GM23338 (cell line): ENCODE data around the gene ADAMTS19. TPM values are rescaled to one million over a fixed set of nuclear protein-coding genes. Genes with fewer than 3 reads are reported as not detected.

Experiments used
- ATAC-seq: fragments of 200-7000 bp; cut with Tn5 transposase; 3 replicates; pipeline ENCODE4 v1.9.1; 2020
- DNase-seq: peaks from one replicate; pipeline ENCODE4 v3.0.0-alpha.2; 2015; ENCODE audit warnings: low spot score
- H2AFZ ChIP-seq: fragments of 200-600 bp; sonication (generic); 2 replicates; pipeline ENCODE4 v1.8.0; 2016; ENCODE audit warnings: antibody characterized with exemption, mild to moderate bottlenecking, moderate library complexity
- H3F3A ChIP-seq: fragments of 200-600 bp; sonication (generic); replicated peaks from 2 replicates; pipeline ENCODE4 v1.8.0; 2017; ENCODE audit warnings: antibody characterized with exemption, mixed run types, low read depth
- H3K27ac ChIP-seq: fragments of 200-600 bp; sonication (generic); 2 replicates; pipeline ENCODE4 v1.6.1; 2016; ENCODE audit warnings: low read depth
- H3K27me3 ChIP-seq: fragments of 200-600 bp; sonication (generic); 2 replicates; pipeline ENCODE4 v1.8.0; 2016; ENCODE audit warnings: mild to moderate bottlenecking, mixed run types, moderate library complexity; ENCODE audit not compliant: insufficient read depth
- H3K36me3 ChIP-seq: fragments of 200-600 bp; sonication (generic); 2 replicates; pipeline ENCODE4 v1.8.0; 2016; ENCODE audit warnings: mild to moderate bottlenecking; ENCODE audit not compliant: insufficient read depth
- H3K4me1 ChIP-seq: fragments of 200-600 bp; sonication (generic); 2 replicates; pipeline ENCODE4 v1.8.0; 2016; ENCODE audit warnings: mild to moderate bottlenecking, moderate library complexity; ENCODE audit not compliant: insufficient read depth
- H3K4me2 ChIP-seq: fragments of 200-600 bp; sonication (generic); 2 replicates; pipeline ENCODE4 v1.7.1; 2017; ENCODE audit warnings: mixed run types
- H3K4me3 ChIP-seq: fragments of 200-600 bp; sonication (generic); 2 replicates; pipeline ENCODE4 v1.6.1; 2016; ENCODE audit warnings: mixed run types
- H3K79me2 ChIP-seq: fragments of 200-600 bp; sonication (generic); replicated peaks from 2 replicates; pipeline ENCODE4 v1.8.0; 2017; ENCODE audit warnings: mild to moderate bottlenecking; ENCODE audit not compliant: insufficient read depth
- H3K9me2 ChIP-seq: fragments of 200-600 bp; sonication (generic); 2 replicates; pipeline ENCODE4 v1.8.0; 2017; ENCODE audit not compliant: insufficient read depth
- H4K20me1 ChIP-seq: fragments of 200-600 bp; sonication (generic); replicated peaks from 2 replicates; pipeline ENCODE4 v1.8.0; 2017; ENCODE audit warnings: mild to moderate bottlenecking; ENCODE audit not compliant: insufficient read depth
- H3K27ac Mint-ChIP-seq: 2 replicates; pipeline ENCODE4 v1.8.0; 2020; ENCODE audit warnings: inconsistent platforms, mild to moderate bottlenecking, moderate library complexity, mixed read lengths
- H3K27me3 Mint-ChIP-seq: 3 replicates; pipeline ENCODE4 v1.8.0; 2022; ENCODE audit warnings: low read depth, mild to moderate bottlenecking, moderate library complexity, mixed read lengths, inconsistent platforms; ENCODE audit not compliant: insufficient read depth, poor library complexity
- H3K36me3 Mint-ChIP-seq: 3 replicates; pipeline ENCODE4 v1.8.0; 2021; ENCODE audit warnings: low read depth, mild to moderate bottlenecking, inconsistent platforms, moderate library complexity, mixed read lengths
- H3K4me1 Mint-ChIP-seq: 3 replicates; pipeline ENCODE4 v1.8.0; 2020; ENCODE audit warnings: mild to moderate bottlenecking, inconsistent platforms, mixed read lengths
- H3K4me3 Mint-ChIP-seq: 3 replicates; pipeline ENCODE4 v1.8.0; 2021; ENCODE audit warnings: moderate library complexity, mild to moderate bottlenecking, inconsistent platforms, mixed read lengths
- H3K9me3 Mint-ChIP-seq: 3 replicates; pipeline ENCODE4 v1.8.0; 2020; ENCODE audit warnings: moderate library complexity, mild to moderate bottlenecking, inconsistent platforms, mixed read lengths
- CREB1 ChIP-seq: fragments of 250-450 bp; sonication (Bioruptor Pico); IDR thresholded peaks from 2 replicates; pipeline ENCODE4 v1.5.0; 2020; ENCODE audit warnings: low read depth, mild to moderate bottlenecking, moderate library complexity
- CTCF ChIP-seq, 2 experiments: fragments of 200-600 bp in 1 of 2; sonication (generic) in 1 of 2; conservative IDR thresholded peaks; 2 replicates each; pipeline versions ENCODE4 v1.5.1 to v1.6.1; 2016 to 2017; ENCODE audit warnings: antibody characterized with exemption in 2 of 2, low read depth in 2 of 2, mild to moderate bottlenecking in 2 of 2, moderate library complexity in 1 of 2
- EZH2 ChIP-seq: fragments of 200-600 bp; sonication (generic); IDR thresholded peaks from one replicate; pipeline ENCODE4 v1.8.0; 2017; ENCODE audit warnings: antibody characterized with exemption, mild to moderate bottlenecking, low read depth; ENCODE audit not compliant: unreplicated experiment
- EZH2phosphoT487 ChIP-seq: fragments of 200-600 bp; sonication (generic); IDR thresholded peaks from one replicate; pipeline ENCODE4 v1.8.1; 2018; ENCODE audit warnings: antibody characterized with exemption; ENCODE audit not compliant: unreplicated experiment
- JUNB ChIP-seq: IDR thresholded peaks from one replicate; pipeline ENCODE4 v1.6.1; 2016; ENCODE audit warnings: antibody characterized with exemption; ENCODE audit not compliant: unreplicated experiment
- NANOG ChIP-seq: IDR thresholded peaks from 2 replicates; pipeline ENCODE4 v1.6.1; 2016; ENCODE audit warnings: antibody characterized with exemption, borderline replicate concordance
- POLR2AphosphoS5 ChIP-seq: IDR thresholded peaks from 2 replicates; pipeline ENCODE4 v1.6.1; 2016; ENCODE audit warnings: antibody characterized with exemption, low read depth
- STAT1 ChIP-seq: IDR thresholded peaks from one replicate; pipeline ENCODE4 v1.6.1; 2016; ENCODE audit warnings: antibody characterized with exemption; ENCODE audit not compliant: unreplicated experiment
- ZNF331 ChIP-seq: fragments of 250-450 bp; sonication (Bioruptor Pico); IDR thresholded peaks from 2 replicates; pipeline ENCODE4 v1.5.0; 2020; ENCODE audit warnings: low read depth, mild to moderate bottlenecking, moderate library complexity
- polyA plus RNA-seq: library from polyadenylated mRNA; unstranded; fragments of >200 nt; fragmentation: Nextera tagmentation; extraction: Ambion mirVana; gene quantifications from 2 replicates; pipeline ENCODE4 v1.2.1, GENCODE V29; 2016
- total RNA-seq: library from RNA; depleted of rRNA; stranded (reverse); fragments of >200 nt; shearing (Covaris generic); gene quantifications from 2 replicates; pipeline ENCODE4 v1.2.3, GENCODE V29; 2014
- TF ChIP-seq, protein P1 (sequence below): IDR thresholded peaks from 2 replicates; pipeline ENCODE4 v1.6.1; 2016; ENCODE audit warnings: antibody characterized with exemption
- TF ChIP-seq, protein P2 (sequence below): IDR thresholded peaks from one replicate; pipeline ENCODE4 v1.6.1; 2018; ENCODE audit warnings: antibody characterized with exemption; ENCODE audit not compliant: unreplicated experiment

ADAMTS19 gene
- total and polyA plus RNA-seq, 2 experiments from 2014 or later, result 6.0 to 27.4 TPM

- TF ChIP-seq CTCF (conservative IDR thresholded peaks at IDR 0.05; ENCODE audit: low read depth in 2 of 2), result no peak
- TF ChIP-seq POLR2AphosphoS5, result no peak
- no peak for TF ChIP-seq CREB1 (CRISPR knock-in tag)
- TF ChIP-seq EZH2phosphoT487, result no peak
- no peak for TF ChIP-seq JUNB
- TF ChIP-seq, protein P1, sequence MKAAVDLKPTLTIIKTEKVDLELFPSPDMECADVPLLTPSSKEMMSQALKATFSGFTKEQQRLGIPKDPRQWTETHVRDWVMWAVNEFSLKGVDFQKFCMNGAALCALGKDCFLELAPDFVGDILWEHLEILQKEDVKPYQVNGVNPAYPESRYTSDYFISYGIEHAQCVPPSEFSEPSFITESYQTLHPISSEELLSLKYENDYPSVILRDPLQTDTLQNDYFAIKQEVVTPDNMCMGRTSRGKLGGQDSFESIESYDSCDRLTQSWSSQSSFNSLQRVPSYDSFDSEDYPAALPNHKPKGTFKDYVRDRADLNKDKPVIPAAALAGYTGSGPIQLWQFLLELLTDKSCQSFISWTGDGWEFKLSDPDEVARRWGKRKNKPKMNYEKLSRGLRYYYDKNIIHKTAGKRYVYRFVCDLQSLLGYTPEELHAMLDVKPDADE, result no peak
- no peak for TF ChIP-seq ZNF331 (CRISPR knock-in tag)
- TF ChIP-seq NANOG, result no peak
- no peak for TF ChIP-seq EZH2
These were observed 287.7 kb downstream of the ADAMTS19 start, which contains the start of gene MINAR2 (continued) for GRCh38 chr5:129747572-129748407.

DNA sequence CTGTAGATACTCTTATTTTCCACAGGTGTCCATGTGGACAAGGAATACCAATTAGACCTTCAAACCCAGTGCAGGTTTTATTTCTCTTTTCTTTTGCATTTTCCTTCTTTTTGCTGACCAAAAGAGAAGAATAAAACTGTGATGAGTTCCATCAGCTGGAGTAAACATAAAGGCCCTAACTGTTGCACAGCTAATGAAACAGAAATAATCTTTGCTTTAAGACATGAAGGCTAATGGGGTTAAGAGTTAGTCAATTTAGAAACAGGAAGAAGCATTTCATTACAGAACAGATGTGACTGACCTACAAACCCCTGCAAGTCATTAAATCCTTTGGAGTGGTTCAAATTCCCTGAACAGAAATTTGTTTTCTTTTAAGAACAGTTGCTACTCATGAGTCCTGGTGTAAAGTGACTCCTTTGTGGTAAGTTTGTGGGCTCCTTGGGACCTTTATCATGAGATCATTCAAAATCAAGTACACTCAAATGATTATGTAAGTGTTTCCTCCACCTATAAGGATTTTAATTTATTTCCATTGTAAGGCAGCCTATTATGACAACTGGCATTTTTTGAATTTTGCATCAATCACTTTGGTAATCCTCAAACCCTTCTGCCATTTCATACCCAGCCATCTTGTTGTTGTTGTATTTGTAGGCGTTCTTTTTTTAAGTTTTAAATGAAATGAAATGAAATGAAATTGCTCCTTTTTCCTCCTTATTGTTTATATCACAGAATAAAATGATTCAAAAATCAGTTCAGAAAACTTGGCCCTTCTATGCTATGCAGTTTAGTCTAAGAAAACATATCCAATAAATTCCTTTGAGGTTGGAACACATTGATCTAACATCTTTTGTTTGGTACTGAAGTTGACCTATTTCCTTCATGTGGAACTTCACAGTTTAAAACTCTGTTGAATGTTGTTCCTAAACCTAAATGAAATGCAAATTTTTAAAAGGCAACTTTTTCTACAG, 289.1 kb downstream of the ADAMTS19 start:
- H3K4me1 ChIP-seq, result no peaks in the 10 kb centered on the region
- TF ChIP-seq CREB1 (CRISPR knock-in tag) (no peak), CTCF (conservative IDR thresholded peaks at IDR 0.05; ENCODE audit: low read depth in 2 of 2) (no peak), EZH2phosphoT487 (no peak), NANOG (no peak), STAT1 (no peak)
- TF ChIP-seq, protein P2, sequence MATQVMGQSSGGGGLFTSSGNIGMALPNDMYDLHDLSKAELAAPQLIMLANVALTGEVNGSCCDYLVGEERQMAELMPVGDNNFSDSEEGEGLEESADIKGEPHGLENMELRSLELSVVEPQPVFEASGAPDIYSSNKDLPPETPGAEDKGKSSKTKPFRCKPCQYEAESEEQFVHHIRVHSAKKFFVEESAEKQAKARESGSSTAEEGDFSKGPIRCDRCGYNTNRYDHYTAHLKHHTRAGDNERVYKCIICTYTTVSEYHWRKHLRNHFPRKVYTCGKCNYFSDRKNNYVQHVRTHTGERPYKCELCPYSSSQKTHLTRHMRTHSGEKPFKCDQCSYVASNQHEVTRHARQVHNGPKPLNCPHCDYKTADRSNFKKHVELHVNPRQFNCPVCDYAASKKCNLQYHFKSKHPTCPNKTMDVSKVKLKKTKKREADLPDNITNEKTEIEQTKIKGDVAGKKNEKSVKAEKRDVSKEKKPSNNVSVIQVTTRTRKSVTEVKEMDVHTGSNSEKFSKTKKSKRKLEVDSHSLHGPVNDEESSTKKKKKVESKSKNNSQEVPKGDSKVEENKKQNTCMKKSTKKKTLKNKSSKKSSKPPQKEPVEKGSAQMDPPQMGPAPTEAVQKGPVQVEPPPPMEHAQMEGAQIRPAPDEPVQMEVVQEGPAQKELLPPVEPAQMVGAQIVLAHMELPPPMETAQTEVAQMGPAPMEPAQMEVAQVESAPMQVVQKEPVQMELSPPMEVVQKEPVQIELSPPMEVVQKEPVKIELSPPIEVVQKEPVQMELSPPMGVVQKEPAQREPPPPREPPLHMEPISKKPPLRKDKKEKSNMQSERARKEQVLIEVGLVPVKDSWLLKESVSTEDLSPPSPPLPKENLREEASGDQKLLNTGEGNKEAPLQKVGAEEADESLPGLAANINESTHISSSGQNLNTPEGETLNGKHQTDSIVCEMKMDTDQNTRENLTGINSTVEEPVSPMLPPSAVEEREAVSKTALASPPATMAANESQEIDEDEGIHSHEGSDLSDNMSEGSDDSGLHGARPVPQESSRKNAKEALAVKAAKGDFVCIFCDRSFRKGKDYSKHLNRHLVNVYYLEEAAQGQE, result no peak

More for the DNA sequence above, 289.1 kb downstream of the ADAMTS19 start:
- H3K9me2 ChIP-seq, result no peaks in the 10 kb centered on the region; the same call in 1 of the 2 replicates
- no peak overlapping the region for H3K4me2 ChIP-seq
- H3K27ac ChIP-seq, result no peak overlapping the region
- no peak overlapping the region for H2AFZ ChIP-seq
- H3K79me2 ChIP-seq, result no peaks in the 10 kb centered on the region
- ATAC-seq, result no peak
- H3K27me3 Mint-ChIP-seq, result no peaks in the 10 kb centered on the region
- H3K36me3 ChIP-seq, result no peaks in the 10 kb centered on the region
- no peaks in the 10 kb centered on the region for H3K9me3 Mint-ChIP-seq
- no peak overlapping the region for H3K27ac Mint-ChIP-seq
- no peaks in the 10 kb centered on the region for H4K20me1 ChIP-seq
- H3K4me3 ChIP-seq, result no peak overlapping the region
- H3K4me1 Mint-ChIP-seq, result no peaks in the 10 kb centered on the region; the same call in 2 of the 3 replicates
- no peaks in the 10 kb centered on the region for H3K27me3 ChIP-seq
- no peak for DNase-seq
- no peak overlapping the region for H3K4me3 Mint-ChIP-seq
- no peaks in the 10 kb centered on the region for H3K36me3 Mint-ChIP-seq
- no peaks in the 10 kb centered on the region for H3F3A ChIP-seq
